Measurements from ENCODE around the gene CAND2. TPM values are rescaled to one million over a fixed set of nuclear protein-coding genes. Genes with fewer than 3 reads are reported as not detected.
"Not testable (repeated sequence)": the region's sequence is repeated elsewhere in the genome, so short reads cannot be mapped to it uniquely, and the experiment has no call there.

Gene CAND2
- total and polyA plus RNA-seq, 10 of the 15 experiments (the other 5 are each of a cell fraction or from before 2014, with no cell fraction given) = 0.03 to 1.9 (median 0.52) TPM

- TF ChIP-seq, protein P1, sequence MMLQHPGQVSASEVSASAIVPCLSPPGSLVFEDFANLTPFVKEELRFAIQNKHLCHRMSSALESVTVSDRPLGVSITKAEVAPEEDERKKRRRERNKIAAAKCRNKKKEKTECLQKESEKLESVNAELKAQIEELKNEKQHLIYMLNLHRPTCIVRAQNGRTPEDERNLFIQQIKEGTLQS (IDR thresholded peaks at IDR 0.05; ENCODE audit: borderline replicate concordance, extremely low read depth, low read depth, low read length) = no peak
Observed at GRCh38 chr3:12775226-12775625, 21.3 kb upstream of the CAND2 start (continued).

- DNase-seq (ENCODE audit: low read depth, low spot score); H3K79me2 ChIP-seq (ENCODE audit: control insufficient read depth, insufficient read depth, low read length); in situ Hi-C loops (cut with MboI); H4K20me1 ChIP-seq (ENCODE audit: control insufficient read depth, insufficient read depth); H3K9me3 ChIP-seq (replicated peaks; ENCODE audit: control insufficient read depth, insufficient read depth, low read length); ATAC-seq; H3K4me1 ChIP-seq (ENCODE audit: control insufficient read depth, insufficient read depth, low read length); H3K36me3 ChIP-seq (ENCODE audit: control insufficient read depth in 2 of 2, insufficient read depth in 2 of 2, low read length in 1 of 2); RAD21 ChIA-PET (ENCODE audit: unreplicated experiment); H3K4me2 ChIP-seq (ENCODE audit: control insufficient read depth, insufficient read depth); intact Hi-C loops (cut with micrococcal nuclease; ENCODE audit: unreplicated experiment); H3K9ac ChIP-seq (ENCODE audit: control insufficient read depth, insufficient read depth, low read length); H3K4me3 ChIP-seq; H3K27me3 ChIP-seq (replicated peaks in 1 of 2; ENCODE audit: control insufficient read depth in 2 of 2, insufficient read depth in 2 of 2, low read length in 1 of 2); H3K27ac ChIP-seq (ENCODE audit: control insufficient read depth, insufficient read depth); FAIRE-seq; BruUV-seq (replicated peaks); H2AFZ ChIP-seq (ENCODE audit: control insufficient read depth, low read depth, low read length); SMC1A ChIA-PET (ENCODE audit: uncharacterized antibody, unreplicated experiment); POLR2A ChIA-PET: not testable (repeated sequence)
- 33% methylated on average over 6 of the region's 6 CpGs for WGBS (ENCODE audit: insufficient coverage, insufficient replicate concordance, low lambda C conversion rate, missing lambda C conversion rate)
- CTCF ChIA-PET = interaction anchor here (1.2 kb wide), 1 partner anchor 11 kb away, joined by 3 read pairs; no protein-coding TSS in a partner anchor
Observed at GRCh38 chr3:12775970-12776369, 20.5 kb upstream of the CAND2 start.

- Histone ChIP-seq H3K27ac (ENCODE audit: control insufficient read depth, insufficient read depth) (no peak overlapping the region), H3K4me2 (ENCODE audit: control insufficient read depth, insufficient read depth) (no peak overlapping the region), H4K20me1 (ENCODE audit: control insufficient read depth, insufficient read depth) (no peaks in the 10 kb centered on the region), H3K9ac (ENCODE audit: control insufficient read depth, insufficient read depth, low read length) (no peak overlapping the region), H3K36me3 (ENCODE audit: control insufficient read depth in 2 of 2, insufficient read depth in 2 of 2, low read length in 1 of 2) (no peaks in the 10 kb centered on the region), H3K27me3 (replicated peaks in 1 of 2; ENCODE audit: control insufficient read depth in 2 of 2, insufficient read depth in 2 of 2, low read length in 1 of 2) (no peaks in the 10 kb centered on the region; a peak in 2 of 4 replicates), H3K4me3 (no peak overlapping the region), H3K79me2 (ENCODE audit: control insufficient read depth, insufficient read depth, low read length) (no peaks in the 10 kb centered on the region), H3K9me3 (replicated peaks; ENCODE audit: control insufficient read depth, insufficient read depth, low read length) (peaks cover 7% of the 10 kb centered on the region; the same call in 2 of the 3 replicates), H3K4me1 (ENCODE audit: control insufficient read depth, insufficient read depth, low read length) (no peaks in the 10 kb centered on the region), H2AFZ (ENCODE audit: control insufficient read depth, low read depth, low read length) (no peak overlapping the region)
- POLR2A ChIA-PET = no interaction called here
- FAIRE-seq (no peak), ATAC-seq (no peak), DNase-seq (ENCODE audit: low read depth, low spot score) (no peak)
- SMC1A ChIA-PET (ENCODE audit: uncharacterized antibody, unreplicated experiment) = no interaction called here
- WGBS (ENCODE audit: insufficient coverage, insufficient replicate concordance, low lambda C conversion rate, missing lambda C conversion rate) = 31% methylated on average over 4 of the region's 4 CpGs
- in situ Hi-C loops (cut with MboI) = no loop called here
- CTCF ChIA-PET = no interaction called here
- no TSS peak for BruUV-seq (replicated peaks)
- RAD21 ChIA-PET (ENCODE audit: unreplicated experiment) = no interaction called here
- intact Hi-C loops (cut with micrococcal nuclease; ENCODE audit: unreplicated experiment) = no loop called here
- TF ChIP-seq CEBPB (IDR thresholded peaks at IDR 0.05; ENCODE audit: borderline replicate concordance in 1 of 2, low read depth in 2 of 2, low read length in 2 of 2) = no peak
- no peak for TF ChIP-seq RUNX3 (IDR thresholded peaks at IDR 0.05; ENCODE audit: low read length)
- TF ChIP-seq, protein P2, sequence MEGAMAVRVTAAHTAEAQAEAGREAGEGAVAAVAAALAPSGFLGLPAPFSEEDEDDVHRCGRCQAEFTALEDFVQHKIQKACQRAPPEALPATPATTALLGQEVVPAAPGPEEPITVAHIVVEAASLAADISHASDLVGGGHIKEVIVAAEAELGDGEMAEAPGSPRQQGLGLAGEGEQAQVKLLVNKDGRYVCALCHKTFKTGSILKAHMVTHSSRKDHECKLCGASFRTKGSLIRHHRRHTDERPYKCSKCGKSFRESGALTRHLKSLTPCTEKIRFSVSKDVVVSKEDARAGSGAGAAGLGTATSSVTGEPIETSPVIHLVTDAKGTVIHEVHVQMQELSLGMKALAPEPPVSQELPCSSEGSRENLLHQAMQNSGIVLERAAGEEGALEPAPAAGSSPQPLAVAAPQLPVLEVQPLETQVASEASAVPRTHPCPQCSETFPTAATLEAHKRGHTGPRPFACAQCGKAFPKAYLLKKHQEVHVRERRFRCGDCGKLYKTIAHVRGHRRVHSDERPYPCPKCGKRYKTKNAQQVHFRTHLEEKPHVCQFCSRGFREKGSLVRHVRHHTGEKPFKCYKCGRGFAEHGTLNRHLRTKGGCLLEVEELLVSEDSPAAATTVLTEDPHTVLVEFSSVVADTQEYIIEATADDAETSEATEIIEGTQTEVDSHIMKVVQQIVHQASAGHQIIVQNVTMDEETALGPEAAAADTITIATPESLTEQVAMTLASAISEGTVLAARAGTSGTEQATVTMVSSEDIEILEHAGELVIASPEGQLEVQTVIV (IDR thresholded peaks at IDR 0.05; ENCODE audit: borderline replicate concordance, partially characterized antibody) = no peak
- TF ChIP-seq NFIC (IDR thresholded peaks at IDR 0.05; ENCODE audit: low read depth, low read length) = no peak
- TF ChIP-seq STAT3 (IDR thresholded peaks at IDR 0.05; ENCODE audit: low read depth, low read length) = no peak
- no peak for TF ChIP-seq STAT1 (conservative IDR thresholded peaks at IDR 0.05)
- TF ChIP-seq CHD2 (IDR thresholded peaks at IDR 0.05; ENCODE audit: borderline replicate concordance, low read depth, low read length) = no peak
- no peak for TF ChIP-seq DPF2 (IDR thresholded peaks at IDR 0.05)
- no peak for TF ChIP-seq CHD1 (IDR thresholded peaks at IDR 0.05; ENCODE audit: low read depth, low read length)
- TF ChIP-seq HSF1 (IDR thresholded peaks at IDR 0.05; ENCODE audit: low read depth, low read length) = no peak
Observed at GRCh38 chr3:12777171-12777570, 19.3 kb upstream of the CAND2 start.

Data from GM12878 (cell line).